PFSK-1 (cell line): ENCODE measurements around the gene FER.

Experiments
- FOXP2 ChIP-seq: optimal IDR thresholded peaks from 2 replicates; pipeline ENCODE3; 2011; ENCODE audit warnings: borderline replicate concordance, control low read depth, inconsistent platforms; ENCODE audit not compliant: insufficient read depth; ENCODE audit errors: extremely low read length, extremely low read depth
- POLR2AphosphoS5 ChIP-seq: IDR thresholded peaks from 2 replicates; pipeline ENCODE4 v1.6.1; 2012; ENCODE audit warnings: low read depth, mild to moderate bottlenecking, control low read depth, low read length, moderate library complexity
- SIN3A ChIP-seq: IDR thresholded peaks from 2 replicates; pipeline ENCODE4 v1.6.1; 2012; ENCODE audit warnings: mild to moderate bottlenecking, low read length, moderate library complexity, borderline replicate concordance; ENCODE audit not compliant: insufficient read depth
- TAF1 ChIP-seq: IDR thresholded peaks from 2 replicates; pipeline ENCODE4 v1.6.1; 2012; ENCODE audit warnings: low read length, control low read depth, borderline replicate concordance; ENCODE audit not compliant: insufficient read depth
- TF ChIP-seq, protein P1 (sequence below), 2 experiments: IDR thresholded peaks; 2 replicates each; pipeline versions ENCODE4 v1.6.1 to v1.8.0; 2011 to 2012; ENCODE audit warnings: low read depth in 2 of 2, low read length in 2 of 2, control low read depth in 1 of 2, inconsistent platforms in 1 of 2, mild to moderate bottlenecking in 1 of 2, moderate library complexity in 1 of 2; ENCODE audit not compliant: insufficient read depth in 1 of 2

DNA sequence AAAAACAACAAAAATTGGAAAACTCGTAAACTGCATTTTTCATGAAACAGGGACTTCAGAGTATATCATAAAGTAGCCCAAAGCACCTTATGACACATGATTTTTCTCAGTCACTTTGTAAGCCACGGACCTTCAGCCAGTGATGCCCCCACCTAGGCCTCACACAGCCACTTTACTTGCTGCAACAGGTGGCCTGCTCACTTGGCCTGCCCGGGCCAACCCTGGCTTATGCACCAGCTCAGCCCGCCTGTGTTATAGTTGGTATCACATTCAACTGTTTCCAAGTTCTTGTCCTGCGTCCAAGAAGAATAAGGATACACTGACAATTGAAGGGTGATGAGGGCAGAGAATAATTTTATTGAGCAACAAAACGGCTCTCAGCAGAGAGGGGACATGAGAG, 219.2 kb downstream of the FER start:
- TF ChIP-seq SIN3A, result no peak
- no peak for TF ChIP-seq POLR2AphosphoS5
- TF ChIP-seq, protein P1, sequence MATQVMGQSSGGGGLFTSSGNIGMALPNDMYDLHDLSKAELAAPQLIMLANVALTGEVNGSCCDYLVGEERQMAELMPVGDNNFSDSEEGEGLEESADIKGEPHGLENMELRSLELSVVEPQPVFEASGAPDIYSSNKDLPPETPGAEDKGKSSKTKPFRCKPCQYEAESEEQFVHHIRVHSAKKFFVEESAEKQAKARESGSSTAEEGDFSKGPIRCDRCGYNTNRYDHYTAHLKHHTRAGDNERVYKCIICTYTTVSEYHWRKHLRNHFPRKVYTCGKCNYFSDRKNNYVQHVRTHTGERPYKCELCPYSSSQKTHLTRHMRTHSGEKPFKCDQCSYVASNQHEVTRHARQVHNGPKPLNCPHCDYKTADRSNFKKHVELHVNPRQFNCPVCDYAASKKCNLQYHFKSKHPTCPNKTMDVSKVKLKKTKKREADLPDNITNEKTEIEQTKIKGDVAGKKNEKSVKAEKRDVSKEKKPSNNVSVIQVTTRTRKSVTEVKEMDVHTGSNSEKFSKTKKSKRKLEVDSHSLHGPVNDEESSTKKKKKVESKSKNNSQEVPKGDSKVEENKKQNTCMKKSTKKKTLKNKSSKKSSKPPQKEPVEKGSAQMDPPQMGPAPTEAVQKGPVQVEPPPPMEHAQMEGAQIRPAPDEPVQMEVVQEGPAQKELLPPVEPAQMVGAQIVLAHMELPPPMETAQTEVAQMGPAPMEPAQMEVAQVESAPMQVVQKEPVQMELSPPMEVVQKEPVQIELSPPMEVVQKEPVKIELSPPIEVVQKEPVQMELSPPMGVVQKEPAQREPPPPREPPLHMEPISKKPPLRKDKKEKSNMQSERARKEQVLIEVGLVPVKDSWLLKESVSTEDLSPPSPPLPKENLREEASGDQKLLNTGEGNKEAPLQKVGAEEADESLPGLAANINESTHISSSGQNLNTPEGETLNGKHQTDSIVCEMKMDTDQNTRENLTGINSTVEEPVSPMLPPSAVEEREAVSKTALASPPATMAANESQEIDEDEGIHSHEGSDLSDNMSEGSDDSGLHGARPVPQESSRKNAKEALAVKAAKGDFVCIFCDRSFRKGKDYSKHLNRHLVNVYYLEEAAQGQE (IDR thresholded peaks at IDR 0.05; ENCODE audit: insufficient read depth in 1 of 2, low read depth in 2 of 2, low read length in 2 of 2), result no peak
- TF ChIP-seq TAF1, result no peak
- TF ChIP-seq FOXP2, result no peak
